Endothelial cell of umbilical vein (primary cell): ENCODE data around the gene TMEM273. TPM values are rescaled to one million over a fixed set of nuclear protein-coding genes. Genes with fewer than 3 reads are reported as not detected.

Experiments
- BruUV-seq: library from RNA; stranded (reverse); fragments of 400-500 nt; replicated peaks from 2 replicates; lab custom pipeline; 2021; lab: Mats Ljungman, UMichigan
- CTCF ChIA-PET: fragments of 300-600, 350-600 bp; sonication (Branson Sonifier 250); formaldehyde crosslinking; loops from one replicate; lab custom pipeline; 2021; ENCODE audit warnings: antibody characterized with exemption, inconsistent platforms; lab: Charles Lee
- POLR2A ChIA-PET: fragments of 300-600, 350-600 bp; sonication (Branson Sonifier 250); formaldehyde crosslinking; loops from one replicate; lab custom pipeline; 2021; ENCODE audit warnings: antibody characterized with exemption, inconsistent platforms; lab: Charles Lee
- DNase-seq: peaks from one replicate; pipeline ENCODE4 v3.0.0-alpha.2; 2011; ENCODE audit warnings: low read depth, low spot score
- FAIRE-seq: peaks from 2 replicates; lab custom pipeline; 2011; peaks lifted over from hg19 to GRCh38; lab: Jason Lieb, UNC
- H2AFZ ChIP-seq: 2 replicates; pipeline ENCODE4 v1.6.0; 2012; ENCODE audit warnings: low read depth, low read length, control low read depth, inconsistent platforms
- H3K27ac ChIP-seq: 2 replicates; pipeline ENCODE4 v1.5.1; 2011; ENCODE audit warnings: low read depth, mild to moderate bottlenecking, control low read depth, low read length, moderate library complexity; ENCODE audit not compliant: insufficient read depth
- H3K27me3 ChIP-seq, 2 experiments: 2 replicates each; pipeline versions ENCODE4 v1.6.0 to v1.6.1; 2011; ENCODE audit warnings: low read length in 2 of 2, mixed read lengths in 1 of 2; ENCODE audit not compliant: control insufficient read depth in 2 of 2, insufficient read depth in 2 of 2
- H3K36me3 ChIP-seq, 2 experiments: 2 replicates in 1 of 2; 3 replicates in 1 of 2; pipeline ENCODE4 v1.5.1; 2011; ENCODE audit warnings: low read length in 2 of 2, mild to moderate bottlenecking in 1 of 2, moderate library complexity in 1 of 2; ENCODE audit not compliant: control insufficient read depth in 2 of 2, insufficient read depth in 2 of 2; ENCODE audit errors: extremely low read depth in 1 of 2
- H3K4me1 ChIP-seq: 3 replicates; pipeline ENCODE4 v1.5.1; 2011; ENCODE audit warnings: mild to moderate bottlenecking, low read length; ENCODE audit not compliant: control insufficient read depth, insufficient read depth; ENCODE audit errors: extremely low read depth
- H3K4me2 ChIP-seq: 2 replicates; pipeline ENCODE4 v1.6.1; 2011; ENCODE audit warnings: low read length, control low read depth, mixed read lengths; ENCODE audit not compliant: insufficient read depth
- H3K4me3 ChIP-seq, 3 experiments: fragments of 200-600 bp in 1 of 3; sonication (generic), shearing (Covaris generic) in 1 of 3; replicated peaks in 1 of 3; 2 replicates each; pipeline ENCODE4 v1.5.1; 2011 to 2016; ENCODE audit warnings: control low read depth in 3 of 3, low read length in 3 of 3, mild to moderate bottlenecking in 2 of 3, inconsistent platforms in 1 of 3, low read depth in 1 of 3, moderate library complexity in 1 of 3; ENCODE audit not compliant: insufficient read depth in 1 of 3
- H3K79me2 ChIP-seq: 2 replicates; pipeline ENCODE4 v1.6.0; 2012; ENCODE audit warnings: low read length, inconsistent platforms; ENCODE audit not compliant: control insufficient read depth, insufficient read depth
- H3K9ac ChIP-seq: replicated peaks from 2 replicates; pipeline ENCODE3; 2011; ENCODE audit warnings: low read length, control low read depth; ENCODE audit not compliant: insufficient read depth; ENCODE audit errors: extremely low read depth
- H3K9me1 ChIP-seq: replicated peaks from 3 replicates; pipeline ENCODE4 v1.6.0; 2011; ENCODE audit warnings: mild to moderate bottlenecking, low read length; ENCODE audit not compliant: control insufficient read depth, insufficient read depth; ENCODE audit errors: extremely low read depth
- H3K9me3 ChIP-seq: replicated peaks from 2 replicates; pipeline ENCODE4 v1.5.1; 2012; ENCODE audit warnings: low read length, inconsistent platforms; ENCODE audit not compliant: control insufficient read depth, insufficient read depth
- H4K20me1 ChIP-seq: replicated peaks from 2 replicates; pipeline ENCODE3; 2011; ENCODE audit warnings: mild to moderate bottlenecking, low read length; ENCODE audit not compliant: control insufficient read depth, insufficient read depth; ENCODE audit errors: extremely low read depth
- EZH2 ChIP-seq: IDR thresholded peaks from 2 replicates; pipeline ENCODE4 v1.6.1; 2012; ENCODE audit warnings: borderline replicate concordance, low read depth, mild to moderate bottlenecking, moderate library complexity, low read length, inconsistent platforms; ENCODE audit not compliant: severe bottlenecking
- FOS ChIP-seq: IDR thresholded peaks from 2 replicates; pipeline ENCODE4 v1.6.1; 2011; ENCODE audit warnings: mild to moderate bottlenecking, low read length, moderate library complexity, borderline replicate concordance; ENCODE audit not compliant: insufficient read depth
- GATA2 ChIP-seq: IDR thresholded peaks from 2 replicates; pipeline ENCODE4 v1.7.0; 2011; ENCODE audit warnings: low read depth, mild to moderate bottlenecking, moderate library complexity, mixed read lengths, low read length; ENCODE audit not compliant: insufficient read length, insufficient read depth
- JUN ChIP-seq: IDR thresholded peaks from 2 replicates; pipeline ENCODE4 v1.6.1; 2011; ENCODE audit warnings: borderline replicate concordance, low read depth; ENCODE audit not compliant: insufficient read length, insufficient read depth
- MYC ChIP-seq: IDR thresholded peaks from one replicate; pipeline ENCODE4 v1.6.1; 2011; ENCODE audit warnings: mild to moderate bottlenecking, low read depth, low read length
- POLR2A ChIP-seq: IDR thresholded peaks from 2 replicates; pipeline ENCODE4 v1.6.1; 2012; ENCODE audit warnings: low read depth, mild to moderate bottlenecking, control low read depth, low read length
- POLR2AphosphoS5 ChIP-seq: IDR thresholded peaks from 2 replicates; pipeline ENCODE4 v1.6.1; 2012; ENCODE audit warnings: low read depth, mild to moderate bottlenecking, control low read depth, low read length, moderate library complexity; ENCODE audit not compliant: insufficient read depth
- dilution Hi-C: fragments of 300-500 bp; cut with MboI; formaldehyde crosslinking; loops from one replicate; pipeline ENCODE4 v1.15.0; 2019; ENCODE audit warnings: low sequenced_read_pairs; ENCODE audit not compliant: extremely low pct_ligation_motif_present
- intact Hi-C: fragments of 100-400 bp; cut with micrococcal nuclease; formaldehyde crosslinking; loops from one replicate; pipeline ENCODE4 v1.10.0; 2022
- polyA plus RNA-seq, 4 experiments: library from polyadenylated mRNA; depleted of rRNA in 3 of 4; stranded (reverse) in 3 of 4; unstranded in 1 of 4; fragments of >200 nt; gene quantifications; 2 replicates each; pipeline versions ENCODE4 v1.2.1 to v1.2.3, GENCODE V29; 2011 to 2012; ENCODE audit warnings: missing spikeins in 1 of 4
- total RNA-seq: library from RNA; stranded (reverse); gene quantifications from 2 replicates; pipeline ENCODE4 v1.2.3, GENCODE V29; 2021
- TF ChIP-seq, protein P1 (sequence below), 2 donors: IDR thresholded peaks; 1 replicate in 1 of 2; 2 replicates in 1 of 2; pipeline ENCODE4 v1.5.1; 2011; ENCODE audit warnings: low read length in 2 of 2, mild to moderate bottlenecking in 2 of 2, moderate library complexity in 2 of 2, control low read depth in 1 of 2, inconsistent platforms in 1 of 2, low read depth in 1 of 2; ENCODE audit not compliant: insufficient read depth in 1 of 2; ENCODE audit errors: extremely low read depth in 1 of 2
- TF ChIP-seq, protein P2 (sequence below): IDR thresholded peaks from 2 replicates; pipeline ENCODE4 v1.6.1; 2011; ENCODE audit not compliant: insufficient read depth, insufficient read length

The TMEM273 gene
- total and polyA plus RNA-seq, 2 donors (not counting 3 experiments of a cell fraction or from before 2014, with no cell fraction given) = 1.9 to 3.7 TPM

DNA sequence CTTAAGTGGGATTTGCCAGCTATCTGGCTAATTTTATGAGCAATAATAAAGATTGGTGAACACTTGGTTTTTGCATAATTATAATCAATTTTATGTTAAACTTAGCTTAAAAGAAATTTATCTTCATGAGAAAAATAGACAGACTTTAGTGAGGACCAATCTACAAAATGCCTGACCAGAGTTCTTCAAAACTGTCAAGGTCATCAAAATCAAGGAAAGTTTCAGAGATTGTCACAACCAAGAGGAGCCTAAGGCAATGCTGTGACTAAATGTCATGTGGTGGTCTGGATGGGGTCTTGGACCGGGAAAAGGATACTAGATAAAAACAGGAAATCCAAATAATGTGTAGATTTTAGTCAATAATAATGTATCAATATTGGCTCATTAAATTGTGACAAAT lies 36.7 kb downstream of the TMEM273 start:
- Histone ChIP-seq H3K36me3 (no peaks in the 10 kb centered on the region), H3K9ac (no peak overlapping the region), H3K4me2 (no peak overlapping the region), H3K27me3 (peaks cover 0 to 5% of the 10 kb centered on the region in 2 experiments), H3K27ac (no peak overlapping the region), H3K9me3 (no peaks in the 10 kb centered on the region), H4K20me1 (no peaks in the 10 kb centered on the region), H3K79me2 (no peaks in the 10 kb centered on the region), H3K9me1 (no peaks in the 10 kb centered on the region), H2AFZ (no peak overlapping the region), H3K4me1 (no peaks in the 10 kb centered on the region), H3K4me3 (no peak overlapping the region)
- ChIA-PET CTCF (interaction anchor here (1.1 kb wide), 1 partner anchor 13 kb away, joined by 3 read pairs; no protein-coding TSS in a partner anchor), POLR2A (no interaction called here)
- no TSS peak for BruUV-seq
- TF ChIP-seq JUN (no peak), EZH2 (no peak), GATA2 (no peak), FOS (no peak), MYC (no peak), POLR2A (no peak), POLR2AphosphoS5 (no peak)
- TF ChIP-seq, protein P1, sequence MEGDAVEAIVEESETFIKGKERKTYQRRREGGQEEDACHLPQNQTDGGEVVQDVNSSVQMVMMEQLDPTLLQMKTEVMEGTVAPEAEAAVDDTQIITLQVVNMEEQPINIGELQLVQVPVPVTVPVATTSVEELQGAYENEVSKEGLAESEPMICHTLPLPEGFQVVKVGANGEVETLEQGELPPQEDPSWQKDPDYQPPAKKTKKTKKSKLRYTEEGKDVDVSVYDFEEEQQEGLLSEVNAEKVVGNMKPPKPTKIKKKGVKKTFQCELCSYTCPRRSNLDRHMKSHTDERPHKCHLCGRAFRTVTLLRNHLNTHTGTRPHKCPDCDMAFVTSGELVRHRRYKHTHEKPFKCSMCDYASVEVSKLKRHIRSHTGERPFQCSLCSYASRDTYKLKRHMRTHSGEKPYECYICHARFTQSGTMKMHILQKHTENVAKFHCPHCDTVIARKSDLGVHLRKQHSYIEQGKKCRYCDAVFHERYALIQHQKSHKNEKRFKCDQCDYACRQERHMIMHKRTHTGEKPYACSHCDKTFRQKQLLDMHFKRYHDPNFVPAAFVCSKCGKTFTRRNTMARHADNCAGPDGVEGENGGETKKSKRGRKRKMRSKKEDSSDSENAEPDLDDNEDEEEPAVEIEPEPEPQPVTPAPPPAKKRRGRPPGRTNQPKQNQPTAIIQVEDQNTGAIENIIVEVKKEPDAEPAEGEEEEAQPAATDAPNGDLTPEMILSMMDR (IDR thresholded peaks at IDR 0.05; ENCODE audit: extremely low read depth in 1 of 2, insufficient read depth in 1 of 2, low read depth in 1 of 2, low read length in 2 of 2) = no peak
- TF ChIP-seq, protein P2, sequence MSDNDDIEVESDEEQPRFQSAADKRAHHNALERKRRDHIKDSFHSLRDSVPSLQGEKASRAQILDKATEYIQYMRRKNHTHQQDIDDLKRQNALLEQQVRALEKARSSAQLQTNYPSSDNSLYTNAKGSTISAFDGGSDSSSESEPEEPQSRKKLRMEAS = no peak
- intact Hi-C loops = no loop called here
- dilution Hi-C loops = no loop called here
- FAIRE-seq (no peak), DNase-seq (no peak)
